ENCODE results near the gene STRADB.
"Not testable (repeated sequence)": the region's sequence is repeated elsewhere in the genome, so short reads cannot be mapped to it uniquely, and the experiment has no call there.

Gene STRADB

GRCh38 chr2:201451292-201452057, at the start of gene STRADB, which contains the start of gene TRAK2:
Gene STRADB, plus strand, starts transcription at chr2:201451740. Its CDS starts 3,101 bp downstream, at chr2:201454841.
Gene TRAK2, minus strand, starts transcription at chr2:201451458. Its CDS starts 30,951 bp downstream, at chr2:201420507.
- DNase-seq, result peak; percentile 98

GRCh38 chr2:201401815-201402214, 49.7 kb upstream of the STRADB start:
- no peak for DNase-seq

- no peak for DNase-seq
Observed at GRCh38 chr2:201402651-201403562, 48.6 kb upstream of the STRADB start.

GRCh38 chr2:201403880-201404279, 47.7 kb upstream of the STRADB start:
- DNase-seq, result no peak

- no peak for DNase-seq
Observed at GRCh38 chr2:201404699-201405280, 46.8 kb upstream of the STRADB start.

GRCh38 chr2:201406077-201406662, 45.4 kb upstream of the STRADB start:
- DNase-seq, result no peak

GRCh38 chr2:201407265-201407664, 44.3 kb upstream of the STRADB start:
- DNase-seq, result no peak

GRCh38 chr2:201408931-201409330, 42.6 kb upstream of the STRADB start:
- DNase-seq, result no peak

- no peak for DNase-seq
Observed at GRCh38 chr2:201411421-201411820, 40.1 kb upstream of the STRADB start.

- no peak for DNase-seq
Observed at GRCh38 chr2:201413143-201413542, 38.4 kb upstream of the STRADB start.

GRCh38 chr2:201413552-201413951, 38.0 kb upstream of the STRADB start:
- DNase-seq, result no peak

GRCh38 chr2:201414099-201415023, 37.2 kb upstream of the STRADB start:
- no peak for DNase-seq

GRCh38 chr2:201415149-201415548, 36.4 kb upstream of the STRADB start:
- DNase-seq, result no peak

- no peak for DNase-seq
Observed at GRCh38 chr2:201419057-201419635, 32.4 kb upstream of the STRADB start.

- no peak for DNase-seq
Observed at GRCh38 chr2:201419986-201420385, 31.6 kb upstream of the STRADB start.

- DNase-seq, result no peak
Observed at GRCh38 chr2:201420442-201421113, 31.0 kb upstream of the STRADB start.

- DNase-seq, result no peak
Observed at GRCh38 chr2:201425952-201426351, 25.6 kb upstream of the STRADB start.

GRCh38 chr2:201428366-201428765, 23.2 kb upstream of the STRADB start:
- DNase-seq, result not testable (repeated sequence)

- not testable (repeated sequence) for DNase-seq
Observed at GRCh38 chr2:201429835-201430234, 21.7 kb upstream of the STRADB start.

GRCh38 chr2:201430322-201430721, 21.2 kb upstream of the STRADB start:
- not testable (repeated sequence) for DNase-seq

- no peak for DNase-seq
Observed at GRCh38 chr2:201430839-201431238, 20.7 kb upstream of the STRADB start.
